Measurements from ENCODE around the gene CADM2.

CADM2 gene

GRCh38 chr3:85342915-85343314 lies 384.1 kb downstream of the CADM2 start:
- no peak for DNase-seq

GRCh38 chr3:85355572-85355971 lies 396.8 kb downstream of the CADM2 start:
- no peak for DNase-seq

- no peak for DNase-seq
Observed at GRCh38 chr3:85360742-85361387, 402.1 kb downstream of the CADM2 start.

- no peak for DNase-seq
Observed at GRCh38 chr3:85364296-85364909, 405.6 kb downstream of the CADM2 start.

GRCh38 chr3:85370341-85370740 lies 411.6 kb downstream of the CADM2 start:
- DNase-seq, result no peak

- no peak for DNase-seq
Observed at GRCh38 chr3:85376131-85376530, 417.3 kb downstream of the CADM2 start.

- DNase-seq, result no peak
Observed at GRCh38 chr3:85377115-85377514, 418.3 kb downstream of the CADM2 start.

- no peak for DNase-seq
Observed at GRCh38 chr3:85384372-85384771, 425.6 kb downstream of the CADM2 start.

- DNase-seq, result no peak
Observed at GRCh38 chr3:85387913-85388505, 429.2 kb downstream of the CADM2 start.

- DNase-seq, result no peak
Observed at GRCh38 chr3:85394424-85394823, 435.6 kb downstream of the CADM2 start.

- no peak for DNase-seq
Observed at GRCh38 chr3:85397434-85397833, 438.6 kb downstream of the CADM2 start.

GRCh38 chr3:85426121-85426520 lies 467.3 kb downstream of the CADM2 start:
- no peak for DNase-seq

- DNase-seq, result no peak
Observed at GRCh38 chr3:85427467-85427866, 468.7 kb downstream of the CADM2 start.

- no peak for DNase-seq
Observed at GRCh38 chr3:85432081-85432480, 473.3 kb downstream of the CADM2 start.

GRCh38 chr3:85433319-85433718 lies 474.5 kb downstream of the CADM2 start:
- DNase-seq, result no peak

- DNase-seq, result no peak
Observed at GRCh38 chr3:85455561-85456200, 496.9 kb downstream of the CADM2 start.

GRCh38 chr3:85474241-85474640 lies 515.5 kb downstream of the CADM2 start:
- no peak for DNase-seq

GRCh38 chr3:85475346-85475745 lies 516.6 kb downstream of the CADM2 start:
- no peak for DNase-seq

GRCh38 chr3:85476891-85477495 lies 518.2 kb downstream of the CADM2 start:
- DNase-seq, result no peak

GRCh38 chr3:85481411-85482212 lies 522.8 kb downstream of the CADM2 start:
- DNase-seq, result no peak

GRCh38 chr3:85482213-85482490 lies 523.4 kb downstream of the CADM2 start:
- no peak for DNase-seq

GRCh38 chr3:85483986-85484385 lies 525.2 kb downstream of the CADM2 start:
- no peak for DNase-seq

GRCh38 chr3:85487375-85487774 lies 528.6 kb downstream of the CADM2 start:
- DNase-seq, result no peak

Data from T-helper 9 cell (primary cell).